ENCODE results near the gene CSAD.
A peak's percentile ranks its signal among the peaks of the same experiment; 100 is the strongest.

Gene CSAD

DNA sequence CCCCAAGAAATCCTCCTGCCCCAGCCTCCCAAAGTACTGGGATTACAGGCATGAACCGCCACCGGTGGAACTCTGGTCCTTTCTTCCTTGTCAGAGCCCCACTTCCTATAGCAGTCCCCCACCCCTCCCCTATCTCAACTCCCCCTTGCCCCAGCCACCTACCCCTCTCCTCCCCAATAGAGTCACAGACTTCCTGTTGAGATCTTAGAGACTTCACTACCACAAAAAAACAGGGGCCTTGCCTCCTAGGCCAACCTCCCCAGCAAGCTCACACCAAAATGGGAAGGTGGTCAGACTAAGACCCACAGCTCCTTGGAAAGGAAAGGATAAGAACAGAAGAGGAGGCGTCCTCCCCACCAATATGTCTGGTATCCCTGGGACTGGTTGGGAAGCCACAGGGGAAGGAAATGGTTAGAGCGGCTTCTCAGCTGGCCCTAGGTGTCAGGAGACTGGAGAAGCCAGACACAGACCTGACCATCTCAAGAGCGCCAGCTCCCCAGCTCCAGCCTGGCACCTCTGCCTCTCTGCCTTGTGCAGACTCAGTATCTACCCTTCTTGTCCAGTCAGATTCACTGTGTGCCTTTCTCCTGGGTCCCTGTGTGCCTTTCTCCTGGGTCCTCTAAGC, 17.9 kb upstream of the CSAD start:
- DNase-seq = peak; percentile 47

DNA sequence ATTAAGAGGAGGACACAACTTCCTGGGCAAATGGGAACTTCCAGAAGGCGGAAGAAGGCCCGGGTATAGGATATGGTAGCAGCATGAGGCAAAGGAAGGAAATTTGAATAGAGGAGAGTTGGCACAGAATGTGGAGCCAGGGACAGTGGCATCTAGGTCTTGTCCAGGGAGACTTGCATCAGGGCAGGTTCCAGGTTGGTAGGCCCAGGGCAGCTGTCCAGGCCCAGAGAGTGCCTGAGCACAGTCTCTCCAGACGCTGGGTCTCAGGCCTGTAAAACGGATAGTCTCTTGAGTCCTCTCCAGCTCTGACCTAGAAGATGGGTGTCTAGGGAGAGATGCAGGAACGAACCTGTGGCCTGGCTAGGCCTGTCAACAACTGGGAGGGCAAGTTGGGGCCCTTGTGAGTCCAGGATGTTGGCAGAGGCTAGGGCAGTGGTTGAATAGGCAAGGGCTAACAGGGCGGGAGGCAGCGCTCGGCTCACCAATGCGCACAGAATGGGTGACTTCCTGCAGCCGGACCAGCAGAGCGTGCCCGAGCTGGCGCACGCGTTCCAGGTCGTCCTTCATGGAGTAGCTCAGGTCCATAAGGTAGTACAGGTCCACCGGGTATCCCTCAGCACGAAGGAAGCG, 16.4 kb upstream of the CSAD start:
- no peak for DNase-seq

DNA sequence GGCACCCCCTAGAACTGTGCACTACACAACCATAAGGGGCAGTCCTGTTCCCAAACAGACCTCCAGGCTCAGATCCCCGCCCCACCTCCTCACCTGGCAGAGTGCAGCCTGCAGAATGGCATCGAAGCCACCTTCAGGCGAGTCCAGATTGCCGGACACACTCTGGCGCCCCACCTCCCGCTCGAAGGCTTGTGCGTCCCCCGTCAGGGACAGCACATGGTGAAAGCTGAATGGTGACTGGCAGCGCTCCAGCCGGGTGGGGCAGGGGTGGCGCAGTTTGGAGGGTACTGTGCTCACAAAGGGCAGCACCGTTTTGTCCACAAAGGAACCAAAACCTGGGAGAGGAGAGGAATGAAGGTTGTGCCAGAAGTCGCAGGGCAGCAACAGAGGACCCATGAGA, 15.8 kb upstream of the CSAD start:
- DNase-seq = no peak

DNA sequence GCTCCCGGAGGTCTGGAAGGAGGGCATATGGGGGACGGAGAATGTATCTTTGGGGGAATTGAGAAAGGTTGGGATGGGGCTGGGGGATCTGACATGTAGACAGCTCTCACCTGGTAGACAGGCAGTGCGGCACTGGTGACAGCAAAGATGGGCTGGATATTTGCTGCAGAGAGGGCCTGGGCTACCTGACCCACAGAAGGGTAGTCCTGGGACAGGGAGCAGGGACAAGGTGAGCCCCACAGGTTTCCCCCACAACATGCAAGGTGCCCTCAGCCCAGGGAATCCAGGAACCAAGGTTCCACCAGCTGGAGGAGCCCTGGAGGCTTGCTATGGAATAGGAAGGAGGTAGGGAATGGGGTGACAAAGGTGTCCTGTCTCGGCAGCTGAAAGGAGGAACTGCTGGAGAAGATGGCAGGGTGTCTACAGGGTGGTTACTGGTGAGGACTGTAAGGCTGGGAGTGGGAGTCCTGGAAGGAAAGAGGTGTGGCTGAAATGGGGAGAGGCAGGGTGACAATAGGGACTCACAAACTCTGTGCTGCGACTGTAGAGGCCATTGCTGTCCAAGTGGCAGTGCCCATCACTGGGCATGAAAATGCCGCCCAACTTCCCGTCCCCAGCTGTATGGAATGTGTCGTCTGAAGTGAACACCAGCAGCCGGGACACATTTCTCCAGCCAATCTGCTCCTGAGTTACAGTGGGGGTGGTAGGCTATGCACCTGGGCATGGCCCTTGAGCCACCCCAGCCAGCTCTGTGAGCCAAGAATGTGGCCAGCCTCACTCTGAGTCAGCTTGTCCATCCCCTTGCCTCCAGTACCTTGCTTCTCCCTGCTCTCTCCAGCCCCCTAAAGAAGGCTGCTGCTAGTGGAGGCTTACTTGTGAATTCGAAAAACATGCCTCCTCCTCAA, 15.0 kb upstream of the CSAD start:
- no peak for DNase-seq

DNA sequence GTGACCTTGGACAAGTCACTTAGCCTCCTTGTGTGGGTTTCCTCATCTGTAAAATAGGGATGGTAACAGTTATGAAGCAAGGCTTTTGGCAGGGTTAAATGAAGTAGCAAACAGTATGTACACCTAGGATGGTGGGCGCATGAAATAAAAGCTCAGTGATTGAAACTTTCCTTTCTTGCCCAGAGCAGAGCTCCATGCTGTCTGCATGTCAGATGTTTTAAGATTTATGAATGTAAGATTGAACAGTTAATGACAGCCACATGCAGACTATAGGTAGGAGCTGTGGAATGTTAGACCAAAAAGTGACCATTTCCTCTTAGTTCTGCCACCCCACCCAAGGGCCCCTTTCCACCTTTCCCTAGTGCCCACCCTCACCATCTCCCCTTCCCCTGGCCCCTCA, 14.2 kb upstream of the CSAD start:
- no peak for DNase-seq

DNA sequence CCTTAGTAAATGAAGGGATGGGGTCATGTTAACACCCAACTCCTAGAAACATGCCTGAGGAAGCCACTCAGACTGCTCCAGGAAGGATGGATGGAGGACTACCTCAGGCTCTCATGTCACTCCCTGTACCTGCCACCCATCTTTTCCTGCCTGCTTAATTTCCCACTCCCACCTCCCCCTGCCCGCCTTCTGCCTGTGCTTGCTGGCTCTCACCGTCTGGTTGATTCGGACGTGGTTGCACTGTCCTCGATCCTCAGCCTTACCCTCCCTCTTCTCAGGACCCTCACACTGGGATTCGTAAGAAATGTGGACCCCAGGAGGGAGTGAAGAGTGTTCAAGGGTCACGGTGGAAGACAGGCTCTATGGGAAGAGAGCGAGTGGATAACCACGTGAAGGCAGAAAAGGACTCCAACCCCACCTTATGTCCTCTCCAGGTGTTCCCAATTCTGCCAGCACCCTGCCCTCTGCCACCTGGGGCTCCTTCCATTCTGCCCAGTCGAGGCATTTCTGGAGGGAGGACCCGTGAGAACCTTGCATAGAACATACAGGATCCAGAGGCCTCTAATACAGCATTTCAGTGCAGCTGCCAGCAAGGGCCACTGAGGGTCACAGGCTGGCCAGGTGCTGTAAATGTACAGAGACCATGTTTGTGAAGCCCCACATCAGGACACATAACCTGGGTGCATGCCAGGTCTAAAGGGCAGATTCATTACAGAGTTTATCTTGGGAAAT, 13.4 kb upstream of the CSAD start:
- DNase-seq = no peak

DNA sequence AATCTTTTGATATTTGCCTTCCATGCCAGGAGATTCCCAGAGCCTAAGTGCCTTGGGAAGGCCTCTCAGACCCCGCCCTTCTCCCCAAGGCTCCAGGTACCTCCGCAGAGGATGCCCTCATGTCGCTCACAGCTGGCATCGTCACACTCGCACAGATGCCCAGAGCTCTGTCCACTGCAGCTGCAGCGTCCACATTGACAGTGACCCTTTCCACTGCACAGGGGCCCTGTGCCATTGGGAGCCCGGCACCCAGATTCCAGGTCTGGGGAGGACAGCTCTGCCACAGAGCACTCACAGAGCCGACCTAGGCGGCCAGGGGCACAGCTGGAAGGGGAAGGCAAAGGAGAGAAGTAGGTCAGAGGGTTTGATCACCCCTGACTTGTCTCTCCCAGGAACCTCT, 12.3 kb upstream of the CSAD start:
- no peak for DNase-seq

DNA sequence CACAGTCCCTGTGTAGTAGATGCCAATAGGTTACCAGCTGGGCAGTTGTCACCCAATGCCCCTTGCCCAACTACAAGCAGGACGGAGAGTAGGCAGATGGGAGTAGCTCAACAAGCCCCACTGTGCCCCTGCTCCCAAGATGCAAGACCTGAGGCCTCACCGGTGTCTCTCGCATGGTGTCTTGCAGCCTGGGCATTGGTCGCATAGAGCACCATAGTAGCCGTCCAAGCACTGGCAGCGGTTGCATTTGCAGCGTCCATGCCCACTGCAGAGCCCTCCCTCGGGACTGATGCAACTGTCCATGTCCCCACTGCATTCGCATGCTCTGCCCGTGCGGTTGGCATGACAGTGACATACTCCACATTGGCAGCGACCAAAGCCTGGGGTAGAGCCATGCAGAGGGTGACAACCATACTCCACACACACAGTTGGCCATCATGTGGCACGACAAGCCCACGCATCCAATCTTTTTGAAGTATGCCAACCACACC, 11.9 kb upstream of the CSAD start:
- DNase-seq = no peak

DNA sequence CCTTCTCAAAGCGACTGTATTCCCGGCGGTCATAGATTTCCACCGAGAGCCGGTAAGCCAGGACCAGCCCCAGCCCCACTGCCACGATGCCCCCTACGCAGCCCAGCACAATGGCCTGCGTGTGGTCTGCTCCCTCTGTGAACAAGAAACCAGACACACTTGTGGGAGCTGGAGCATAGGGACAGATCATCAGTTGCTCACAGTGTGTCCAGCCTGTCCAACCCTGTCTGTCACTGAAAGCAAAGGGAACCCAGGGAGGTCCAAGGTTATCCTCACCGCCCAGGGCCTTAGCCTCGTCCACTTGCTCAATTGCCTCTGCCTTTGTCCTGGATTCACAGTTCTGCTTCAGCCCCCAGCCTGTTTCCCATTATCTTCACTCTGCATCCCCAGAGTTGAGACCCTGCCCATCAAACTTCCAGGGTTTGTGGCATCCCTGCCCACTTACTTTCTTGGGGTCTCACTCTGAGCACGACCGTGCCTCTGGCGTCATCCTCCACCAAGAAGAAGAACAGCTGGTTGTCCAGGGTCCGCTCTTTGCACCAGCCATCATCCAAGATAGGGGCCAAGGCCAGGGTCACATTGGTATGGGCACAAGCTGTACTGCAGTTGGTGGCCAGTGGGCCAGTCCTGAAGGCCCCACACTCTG, 11.3 kb upstream of the CSAD start:
- no peak for DNase-seq

DNA sequence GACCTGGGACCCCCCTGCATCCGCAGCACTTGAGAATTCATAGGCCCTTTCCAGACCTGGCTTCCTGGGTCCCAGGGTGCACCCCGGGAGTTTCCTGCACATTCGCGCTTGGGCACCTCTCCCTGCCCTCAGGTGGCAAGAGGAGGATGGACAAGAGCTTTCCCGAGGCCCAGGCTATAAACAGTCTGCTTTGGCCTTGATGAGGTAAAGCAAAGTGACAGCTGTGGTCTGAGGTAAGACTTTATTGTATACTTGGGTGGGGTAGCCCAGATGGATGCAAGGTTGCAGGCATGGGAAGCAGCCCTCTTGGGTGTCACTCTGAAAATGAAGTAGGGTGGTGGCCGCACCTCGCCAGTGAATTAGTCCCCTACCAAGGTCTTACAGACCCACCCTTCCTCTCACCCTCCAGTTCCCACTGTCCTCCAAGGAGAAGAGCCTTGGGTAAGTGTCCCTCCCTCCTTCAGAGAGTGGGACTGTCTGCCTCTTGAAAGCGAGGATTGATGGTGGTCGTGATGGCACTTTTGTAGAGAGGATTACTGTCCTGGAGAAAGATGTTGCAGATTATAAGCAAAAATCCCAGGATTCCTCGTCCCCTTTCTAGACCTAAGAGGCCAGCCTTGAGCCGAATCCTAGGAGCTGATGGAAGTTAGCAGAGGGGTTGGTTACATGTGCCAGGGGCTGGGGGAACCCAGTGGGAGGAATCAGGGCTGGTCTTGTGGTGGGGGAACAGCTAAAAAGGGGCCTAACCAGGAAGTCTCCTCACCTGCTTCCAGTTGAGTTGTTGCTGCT, 10.6 kb upstream of the CSAD start:
- DNase-seq = no peak

DNA sequence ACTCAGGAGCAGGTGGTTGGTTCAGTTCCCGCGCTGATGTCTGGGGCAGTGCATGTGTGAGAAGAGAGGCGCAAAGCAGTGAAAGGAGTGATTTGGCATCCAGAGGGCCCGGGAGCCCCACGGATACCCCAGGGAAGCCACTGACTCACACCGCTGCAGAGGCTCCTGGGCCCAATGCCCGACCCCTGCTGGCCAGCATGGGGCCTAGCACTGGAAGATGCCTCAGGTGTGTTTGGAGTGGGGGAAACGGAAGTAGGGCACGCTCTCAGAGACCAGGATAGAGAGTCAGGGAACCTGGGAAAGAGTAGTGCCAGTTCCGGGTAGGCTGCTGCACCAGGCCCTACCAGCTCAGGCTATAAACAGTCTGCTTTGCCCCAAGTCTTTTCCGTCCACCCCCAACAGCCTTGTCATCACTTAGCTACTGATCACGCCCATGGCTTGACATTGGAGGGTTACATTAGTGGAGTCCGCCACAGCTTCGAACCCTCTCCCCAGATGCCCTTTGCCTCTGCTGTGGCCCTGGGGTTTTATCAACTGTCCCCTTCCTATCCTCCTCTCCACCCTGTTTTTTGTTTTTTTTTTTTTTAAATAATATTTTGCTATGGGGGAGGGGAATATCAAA, 9.5 kb upstream of the CSAD start:
- no peak for DNase-seq

DNA sequence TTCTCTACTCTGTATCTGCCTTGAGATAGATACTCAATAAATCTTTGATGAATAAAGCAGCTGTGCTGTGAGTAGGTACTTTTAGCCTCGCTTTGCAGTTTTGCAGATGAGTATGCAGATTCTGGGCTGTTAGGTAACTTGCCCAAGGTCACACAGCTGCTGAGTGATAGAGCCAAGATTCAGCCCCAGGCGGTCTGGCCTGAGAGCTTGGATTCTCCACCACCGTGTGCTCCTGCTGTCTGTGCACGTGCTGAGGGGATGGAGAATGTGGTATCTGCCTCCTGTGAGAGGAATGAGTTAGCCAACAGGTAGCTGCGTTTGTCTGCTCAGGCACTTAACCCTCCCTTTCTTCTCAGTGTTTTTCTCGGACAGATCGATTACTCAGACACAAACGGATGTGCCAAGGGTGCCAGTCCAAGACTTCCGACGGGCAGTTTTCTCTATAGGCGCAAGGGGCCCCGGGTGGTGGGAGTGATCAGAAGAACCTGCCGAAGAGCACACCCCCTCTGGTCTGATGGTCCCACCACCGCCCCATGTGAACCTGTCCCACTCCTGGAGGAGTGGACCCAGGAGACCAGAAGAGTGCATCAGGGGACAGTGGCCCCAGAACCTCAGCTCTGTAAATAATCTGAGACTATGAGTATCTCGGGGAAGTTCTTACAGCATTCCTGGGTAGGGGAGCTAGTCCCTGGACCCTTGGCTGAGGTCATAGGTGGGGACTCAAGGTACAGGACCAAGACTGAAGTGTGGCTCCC, 6.6 kb upstream of the CSAD start:
- no peak for DNase-seq

DNA sequence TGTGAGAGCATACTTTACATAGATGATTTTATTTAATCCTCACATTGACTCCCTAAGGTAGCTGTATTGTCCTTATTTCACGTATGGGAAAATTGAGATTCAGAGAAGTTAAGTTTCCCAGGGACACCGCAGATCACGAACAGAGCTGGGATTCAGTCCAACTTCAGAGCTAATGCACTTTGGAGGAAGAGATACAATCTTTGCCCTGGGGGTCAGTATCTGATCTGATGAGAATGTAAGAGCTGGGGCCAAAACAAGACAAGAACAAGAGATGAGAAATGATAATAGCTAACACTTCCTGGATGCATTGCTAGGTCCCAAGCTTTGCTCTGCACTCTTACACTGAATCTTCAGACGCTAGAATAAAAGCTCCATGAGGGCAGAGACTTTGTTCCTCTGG, 6.0 kb upstream of the CSAD start:
- no peak for DNase-seq

DNA sequence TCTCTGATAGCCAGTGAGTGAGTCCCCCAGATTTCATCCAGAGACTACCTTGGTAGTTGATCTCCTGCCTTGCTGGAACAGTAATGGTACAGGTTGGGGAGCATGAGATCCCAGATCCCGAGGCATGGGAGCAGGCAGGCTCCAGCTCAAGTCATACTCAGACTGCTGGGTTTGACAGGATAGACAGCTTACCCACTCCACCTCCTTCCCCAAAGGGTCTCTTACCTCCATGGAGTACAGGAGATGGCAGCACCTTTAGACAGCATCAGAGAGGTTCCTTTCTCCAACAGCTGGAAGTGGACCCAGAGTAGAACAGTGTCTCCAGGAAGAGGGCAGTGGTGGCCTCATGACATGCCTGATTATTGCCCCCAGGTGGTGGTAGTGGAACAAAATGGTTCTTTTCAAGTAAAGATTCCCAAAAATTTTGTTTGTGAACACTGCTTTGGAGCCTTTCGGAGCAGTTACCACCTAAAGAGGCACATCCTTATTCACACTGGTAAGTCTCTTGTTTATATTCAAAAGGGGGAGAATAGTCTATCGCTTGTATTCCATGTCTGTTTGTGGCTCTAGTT, 4.9 kb upstream of the CSAD start:
- no peak for DNase-seq

DNA sequence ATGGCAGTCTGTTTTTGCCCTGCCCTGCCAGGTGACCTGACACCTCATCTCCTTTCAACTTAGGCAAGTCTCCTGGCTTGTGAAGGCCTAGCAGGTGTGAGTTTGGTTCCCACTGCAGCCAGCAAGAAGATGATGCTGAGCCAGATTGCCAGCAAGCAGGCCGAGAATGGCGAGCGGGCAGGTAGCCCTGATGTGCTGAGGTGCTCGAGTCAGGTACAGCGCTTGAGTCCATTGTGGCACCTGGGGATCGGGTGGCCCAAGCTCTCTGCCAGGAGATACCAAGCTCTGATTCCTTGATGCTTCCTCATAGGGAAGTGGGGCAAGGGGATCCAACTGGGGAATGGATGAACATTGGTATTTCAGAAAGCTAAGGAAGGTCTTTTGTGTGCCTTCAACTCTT, 4.1 kb upstream of the CSAD start:
- DNase-seq = no peak

DNA sequence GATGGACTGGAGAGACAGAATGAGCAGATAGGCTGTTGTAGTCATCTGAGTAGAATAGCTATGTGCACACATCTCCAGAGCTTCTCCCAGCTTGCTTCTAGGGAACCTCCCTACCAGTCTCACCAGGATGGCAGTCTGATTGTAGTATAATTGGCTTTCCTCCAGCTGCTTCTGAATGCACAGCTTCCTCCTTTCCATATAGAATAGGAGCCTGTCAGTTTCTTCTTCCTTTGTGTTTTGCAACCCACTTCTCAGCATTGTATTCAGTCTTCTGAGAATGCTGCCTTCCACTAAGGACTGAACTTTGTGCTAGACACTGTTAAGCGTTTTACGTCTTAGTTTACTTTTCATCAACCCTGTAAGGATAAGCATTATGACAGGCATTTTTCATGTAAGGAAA, 2.2 kb upstream of the CSAD start:
- DNase-seq = no peak

DNA sequence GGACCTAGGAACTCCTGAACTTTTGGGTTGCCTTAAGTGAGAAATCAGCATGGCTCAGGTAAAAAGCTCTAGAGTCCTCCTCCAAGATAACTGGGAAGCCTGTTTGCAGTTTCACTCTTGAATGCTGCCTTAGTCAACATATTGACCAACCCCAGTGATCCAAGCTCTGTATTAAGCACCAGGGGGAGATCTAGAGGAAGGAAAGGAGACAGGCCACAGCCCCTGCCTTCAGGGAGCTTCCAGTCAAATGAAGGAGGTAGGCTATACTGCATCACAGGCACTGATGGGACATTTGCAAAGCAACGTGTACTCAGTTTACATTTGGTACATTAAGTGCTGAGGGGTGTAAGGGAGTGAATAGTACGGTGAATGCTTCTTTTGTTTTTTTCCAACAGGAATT, 1.2 kb upstream of the CSAD start:
- no peak for DNase-seq

DNA sequence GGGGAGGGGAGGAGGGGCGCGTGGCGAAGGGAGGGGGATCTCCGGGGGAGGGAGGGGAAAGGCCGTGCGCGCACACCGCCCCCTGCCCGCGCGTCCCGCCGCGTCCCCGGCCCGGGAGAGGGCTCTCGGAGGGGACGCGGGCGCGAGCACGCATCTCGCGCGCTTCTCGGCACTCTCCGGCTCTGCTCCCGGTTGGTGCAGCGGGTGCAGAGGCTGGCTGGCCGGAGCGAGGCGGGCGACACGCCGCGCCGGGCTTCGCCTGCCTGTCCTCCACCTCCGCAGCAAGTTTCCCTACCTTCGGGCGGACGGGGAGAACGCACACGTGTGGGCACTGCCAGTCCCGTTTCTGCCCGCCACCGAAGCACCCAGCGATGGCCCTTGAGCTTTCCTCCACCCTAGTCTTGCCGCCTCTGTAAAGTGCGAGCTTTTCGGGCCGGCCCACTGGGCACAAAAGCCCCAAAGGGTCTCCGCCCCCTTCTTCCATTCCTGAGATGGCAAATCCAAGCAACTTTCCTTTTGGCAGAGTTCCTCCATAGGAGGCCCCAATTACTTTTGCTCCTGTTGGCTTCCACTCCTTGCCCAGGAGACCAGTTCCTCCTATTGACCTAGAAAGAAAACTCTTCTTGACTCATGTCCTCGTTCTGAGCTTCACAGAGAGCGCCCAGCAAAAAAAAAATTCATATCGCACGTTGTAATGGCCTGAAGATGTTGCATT, 363 bp upstream of the CSAD start:
- peak; percentile 78 for DNase-seq

DNA sequence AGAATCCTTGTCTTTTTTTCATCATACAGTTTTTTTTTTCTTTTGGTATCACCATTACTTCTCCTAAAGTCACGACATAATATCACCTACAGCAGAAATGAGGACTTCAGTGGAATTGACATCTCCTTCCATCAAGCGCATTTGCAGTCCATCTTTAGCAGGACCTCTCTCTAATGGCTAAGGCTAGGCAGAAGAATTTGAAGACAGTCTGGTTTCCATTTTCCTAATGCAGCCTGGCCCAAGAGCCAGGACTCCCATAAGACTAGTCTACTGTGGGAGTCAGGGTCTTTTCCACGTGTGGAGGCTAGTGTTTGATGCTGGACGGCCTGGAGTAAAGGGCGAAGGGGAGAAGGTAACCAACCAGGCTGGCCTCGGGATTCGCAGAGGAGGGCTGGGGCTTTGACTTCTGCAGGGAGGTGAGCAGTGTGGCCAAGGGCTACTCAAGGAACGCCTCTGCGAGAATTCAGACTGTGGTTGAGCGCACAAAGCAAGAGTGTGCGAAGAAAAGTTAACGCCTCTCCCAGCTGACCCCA, 972 bp downstream of the CSAD start:
- DNase-seq = no peak
